H9 (cell line): Measurements from ENCODE around the gene TOGARAM2. TPM values are rescaled to one million over a fixed set of nuclear protein-coding genes. Genes with fewer than 3 reads are reported as not detected.

Experiments used
- DNase-seq: peaks from one replicate; pipeline ENCODE4 v3.0.0-alpha.2; 2017
- H2AFZ ChIP-seq: one replicate; pipeline ENCODE4 v1.6.1; 2013; ENCODE audit warnings: mild to moderate bottlenecking, low read length, control low read depth, moderate library complexity
- H2AK5ac ChIP-seq: 2 replicates; pipeline ENCODE4 v1.6.1; 2013; ENCODE audit warnings: low read length, control low read depth, mixed read lengths; ENCODE audit not compliant: insufficient read length
- H2BK120ac ChIP-seq: one replicate; pipeline ENCODE4 v1.6.1; 2013; ENCODE audit warnings: low read depth, mild to moderate bottlenecking, low read length, control low read depth, inconsistent platforms; ENCODE audit not compliant: poor library complexity, severe bottlenecking
- H2BK12ac ChIP-seq: 2 replicates; pipeline ENCODE4 v1.6.1; 2013; ENCODE audit warnings: low read length, control low read depth, mixed read lengths, low read depth; ENCODE audit not compliant: insufficient read length
- H2BK15ac ChIP-seq: 2 replicates; pipeline ENCODE4 v1.6.1; 2013; ENCODE audit warnings: low read depth, low read length, control low read depth
- H2BK20ac ChIP-seq: one replicate; pipeline ENCODE4 v1.6.1; 2013; ENCODE audit warnings: low read depth, mild to moderate bottlenecking, low read length, control low read depth, inconsistent platforms; ENCODE audit not compliant: poor library complexity, severe bottlenecking
- H2BK5ac ChIP-seq: 2 replicates; pipeline ENCODE4 v1.6.1; 2013; ENCODE audit warnings: low read length, control low read depth, mixed read lengths; ENCODE audit not compliant: insufficient read length
- H3K14ac ChIP-seq: 2 replicates; pipeline ENCODE4 v1.6.1; 2013; ENCODE audit warnings: low read length, control low read depth; ENCODE audit not compliant: insufficient read depth
- H3K18ac ChIP-seq: 2 replicates; pipeline ENCODE4 v1.6.1; 2013; ENCODE audit warnings: low read depth, mild to moderate bottlenecking, mixed read lengths, low read length, control low read depth; ENCODE audit not compliant: insufficient read length
- H3K23ac ChIP-seq: 2 replicates; pipeline ENCODE4 v1.6.1; 2013; ENCODE audit warnings: low read length, control low read depth, mixed read lengths, low read depth; ENCODE audit not compliant: insufficient read length
- H3K23me2 ChIP-seq: 2 replicates; pipeline ENCODE4 v1.6.1; 2013; ENCODE audit warnings: low read depth, mild to moderate bottlenecking, mixed read lengths, low read length, control low read depth; ENCODE audit not compliant: insufficient read length, poor library complexity, severe bottlenecking
- H3K27ac ChIP-seq: 2 replicates; pipeline ENCODE4 v1.5.1; 2013; ENCODE audit warnings: low read length, control low read depth, mixed read lengths, low read depth; ENCODE audit not compliant: insufficient read length
- H3K27me3 ChIP-seq: 2 replicates; pipeline ENCODE4 v1.6.1; 2013; ENCODE audit warnings: low read length, control low read depth, inconsistent platforms; ENCODE audit not compliant: insufficient read depth
- H3K4ac ChIP-seq: 2 replicates; pipeline ENCODE4 v1.6.1; 2013; ENCODE audit warnings: low read depth, mild to moderate bottlenecking, control low read depth, inconsistent platforms, low read length, moderate library complexity
- H3K4me1 ChIP-seq: 2 replicates; pipeline ENCODE4 v1.6.1; 2013; ENCODE audit warnings: low read length, control low read depth, inconsistent platforms; ENCODE audit not compliant: insufficient read depth
- H3K4me2 ChIP-seq: 2 replicates; pipeline ENCODE4 v1.6.1; 2013; ENCODE audit warnings: low read length, control low read depth, mixed read lengths; ENCODE audit not compliant: insufficient read length, insufficient read depth
- H3K56ac ChIP-seq: 2 replicates; pipeline ENCODE4 v1.6.1; 2013; ENCODE audit warnings: low read depth, mild to moderate bottlenecking, mixed read lengths, low read length, control low read depth; ENCODE audit not compliant: insufficient read length
- H3K79me1 ChIP-seq: 2 replicates; pipeline ENCODE4 v1.6.1; 2013; ENCODE audit warnings: low read depth, mild to moderate bottlenecking, moderate library complexity, low read length, control low read depth, inconsistent platforms; ENCODE audit not compliant: insufficient read depth, poor library complexity, severe bottlenecking
- H3K79me2 ChIP-seq: 2 replicates; pipeline ENCODE4 v1.6.1; 2013; ENCODE audit warnings: low read length, control low read depth, inconsistent platforms; ENCODE audit not compliant: insufficient read depth
- H3K9ac ChIP-seq: 2 replicates; pipeline ENCODE4 v1.6.1; 2013; ENCODE audit warnings: low read length, control low read depth, mixed read lengths; ENCODE audit not compliant: insufficient read length; ENCODE audit errors: extremely low read depth
- H3K9me3 ChIP-seq: one replicate; pipeline ENCODE4 v1.6.1; 2013; ENCODE audit warnings: low read depth, low read length, inconsistent platforms; ENCODE audit not compliant: control insufficient read depth
- H3T11ph ChIP-seq: one replicate; pipeline ENCODE4 v1.6.1; 2013; ENCODE audit warnings: mild to moderate bottlenecking, low read length, control low read depth, inconsistent platforms
- H4K20me1 ChIP-seq: one replicate; pipeline ENCODE4 v1.6.1; 2013; ENCODE audit not compliant: control insufficient read depth, insufficient read length, insufficient read depth
- H4K5ac ChIP-seq: 2 replicates; pipeline ENCODE4 v1.6.1; 2013; ENCODE audit warnings: low read depth, mild to moderate bottlenecking, mixed read lengths, low read length, control low read depth; ENCODE audit not compliant: insufficient read length
- H4K8ac ChIP-seq: replicated peaks from 2 replicates; pipeline ENCODE4 v1.6.1; 2013; ENCODE audit warnings: low read length, control low read depth, mixed read lengths, low read depth; ENCODE audit not compliant: insufficient read length
- H4K91ac ChIP-seq: 2 replicates; pipeline ENCODE4 v1.6.1; 2013; ENCODE audit warnings: low read depth, mild to moderate bottlenecking, moderate library complexity, mixed read lengths, low read length, control low read depth; ENCODE audit not compliant: insufficient read length
- H3K27ac Mint-ChIP-seq, 3 experiments: 2 replicates in 2 of 3; 3 replicates in 1 of 3; pipeline ENCODE4 v1.8.0; 2020 to 2021; ENCODE audit warnings: mixed read lengths in 3 of 3, mild to moderate bottlenecking in 1 of 3, moderate library complexity in 1 of 3
- H3K27me3 Mint-ChIP-seq: 2 replicates; pipeline ENCODE4 v1.8.0; 2021; ENCODE audit warnings: low read depth, mild to moderate bottlenecking, moderate library complexity, mixed read lengths
- H3K36me3 Mint-ChIP-seq, 3 experiments: 2 replicates in 2 of 3; 3 replicates in 1 of 3; pipeline ENCODE4 v1.8.0; 2020 to 2021; ENCODE audit warnings: low read depth in 3 of 3, mixed read lengths in 3 of 3; ENCODE audit not compliant: insufficient read depth in 1 of 3
- H3K4me1 Mint-ChIP-seq, 2 experiments: 2 replicates each; pipeline ENCODE4 v1.8.0; 2020; ENCODE audit warnings: mixed read lengths in 2 of 2
- H3K4me3 Mint-ChIP-seq, 2 experiments: 2 replicates in 1 of 2; 3 replicates in 1 of 2; pipeline ENCODE4 v1.8.0; 2020 to 2021; ENCODE audit warnings: mild to moderate bottlenecking in 2 of 2, mixed read lengths in 2 of 2, moderate library complexity in 1 of 2
- H3K9me3 Mint-ChIP-seq, 2 experiments: 2 replicates in 1 of 2; 3 replicates in 1 of 2; pipeline ENCODE4 v1.8.0; 2020; ENCODE audit warnings: mild to moderate bottlenecking in 2 of 2, mixed read lengths in 2 of 2, moderate library complexity in 1 of 2
- WGBS: extraction: QIAGEN DNeasy Blood & Tissue Kit; methylation state at CpG from one replicate; pipeline ENCODE4 v1.1.7; 2013; ENCODE audit warnings: missing lambda C conversion rate, low lambda C conversion rate, mixed read lengths; ENCODE audit not compliant: insufficient read length; ENCODE audit errors: extremely low coverage; 5-methylcytosine and 5-hydroxymethylcytosine counted together
- total RNA-seq: library from RNA; stranded (reverse); gene quantifications from 2 replicates; pipeline ENCODE4 v1.2.1, GENCODE V29; 2021
- TF ChIP-seq, protein P1 (sequence below): fragments of 200-600 bp; sonication (generic); conservative IDR thresholded peaks from 3 replicates; pipeline ENCODE4 v1.8.0; 2021; ENCODE audit warnings: antibody characterized with exemption, mild to moderate bottlenecking

TOGARAM2 gene
- total RNA-seq, 1 experiment from 2014 or later = 0.83 TPM

DNA sequence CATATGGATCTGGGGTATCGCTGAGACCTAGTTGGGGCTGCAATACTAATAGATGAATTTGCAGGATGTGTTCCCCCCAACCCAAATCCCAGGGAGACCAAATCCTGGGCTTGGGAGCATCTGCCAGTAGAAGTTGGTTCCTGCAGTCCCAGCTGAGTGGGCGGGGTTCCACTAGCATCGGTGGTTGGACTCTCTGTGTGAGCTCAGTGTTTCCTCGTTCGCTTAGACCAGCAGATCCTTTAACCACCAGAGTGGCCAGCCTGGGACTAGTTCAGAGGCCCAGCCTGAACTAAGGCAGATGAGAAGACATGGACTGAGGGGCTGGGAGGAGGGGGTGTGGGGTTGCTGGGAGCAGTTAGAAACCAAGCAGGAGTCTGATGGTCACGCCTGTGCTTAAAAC is 52.6 kb downstream of the TOGARAM2 start:
- H3K9me3 ChIP-seq = no peaks in the 10 kb centered on the region
- no peak overlapping the region for H3K27ac ChIP-seq
- no peak overlapping the region for H3K4me2 ChIP-seq
- no peaks in the 10 kb centered on the region for H3K79me2 ChIP-seq
- H3K14ac ChIP-seq = no peak overlapping the region
- no peak overlapping the region for H2AFZ ChIP-seq
- H4K20me1 ChIP-seq = no peaks in the 10 kb centered on the region
- H2BK120ac ChIP-seq = no peak overlapping the region
- Mint-ChIP-seq H3K9me3 (no peaks in the 10 kb centered on the region; a peak in 2 of 5 replicates), H3K27ac (no peak overlapping the region), H3K4me1 (peaks cover 9 to 17% of the 10 kb centered on the region in 2 experiments), H3K27me3 (no peaks in the 10 kb centered on the region; the same call in 1 of the 2 replicates), H3K4me3 (no peak overlapping the region), H3K36me3 (no peaks in the 10 kb centered on the region; a peak in 3 of 7 replicates)
- H2AK5ac ChIP-seq = no peak overlapping the region
- H3K4ac ChIP-seq = no peak overlapping the region
- TF ChIP-seq, protein P1, sequence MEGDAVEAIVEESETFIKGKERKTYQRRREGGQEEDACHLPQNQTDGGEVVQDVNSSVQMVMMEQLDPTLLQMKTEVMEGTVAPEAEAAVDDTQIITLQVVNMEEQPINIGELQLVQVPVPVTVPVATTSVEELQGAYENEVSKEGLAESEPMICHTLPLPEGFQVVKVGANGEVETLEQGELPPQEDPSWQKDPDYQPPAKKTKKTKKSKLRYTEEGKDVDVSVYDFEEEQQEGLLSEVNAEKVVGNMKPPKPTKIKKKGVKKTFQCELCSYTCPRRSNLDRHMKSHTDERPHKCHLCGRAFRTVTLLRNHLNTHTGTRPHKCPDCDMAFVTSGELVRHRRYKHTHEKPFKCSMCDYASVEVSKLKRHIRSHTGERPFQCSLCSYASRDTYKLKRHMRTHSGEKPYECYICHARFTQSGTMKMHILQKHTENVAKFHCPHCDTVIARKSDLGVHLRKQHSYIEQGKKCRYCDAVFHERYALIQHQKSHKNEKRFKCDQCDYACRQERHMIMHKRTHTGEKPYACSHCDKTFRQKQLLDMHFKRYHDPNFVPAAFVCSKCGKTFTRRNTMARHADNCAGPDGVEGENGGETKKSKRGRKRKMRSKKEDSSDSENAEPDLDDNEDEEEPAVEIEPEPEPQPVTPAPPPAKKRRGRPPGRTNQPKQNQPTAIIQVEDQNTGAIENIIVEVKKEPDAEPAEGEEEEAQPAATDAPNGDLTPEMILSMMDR = no peak
- no peak overlapping the region for H2BK20ac ChIP-seq
- H3K79me1 ChIP-seq = no peaks in the 10 kb centered on the region
- no peak overlapping the region for H3K9ac ChIP-seq
- H2BK12ac ChIP-seq = no peak overlapping the region
- no CpG with 5 or more reads among the region's 6 CpGs for WGBS
- H3K56ac ChIP-seq = no peak overlapping the region
- H4K8ac ChIP-seq = no peak overlapping the region
- H3K18ac ChIP-seq = no peak overlapping the region
- DNase-seq = peak; percentile 24
- no peaks in the 10 kb centered on the region for H3K23me2 ChIP-seq
- H3K4me1 ChIP-seq = no peaks in the 10 kb centered on the region; the same call in 1 of the 2 replicates
- no peak overlapping the region for H3T11ph ChIP-seq
- H2BK5ac ChIP-seq = no peak overlapping the region
- no peaks in the 10 kb centered on the region for H3K27me3 ChIP-seq
- no peak overlapping the region for H4K91ac ChIP-seq
- H4K5ac ChIP-seq = no peak overlapping the region
- no peak overlapping the region for H2BK15ac ChIP-seq
- no peak overlapping the region for H3K23ac ChIP-seq
